ENCODE measurements around the gene MCM9. TPM values are rescaled to one million over a fixed set of nuclear protein-coding genes. Genes with fewer than 3 reads are reported as not detected.

MCM9 gene
- total RNA-seq (2021): 18.6 and 19.8 TPM in 2 replicates
- long read RNA-seq, full-length matches to known transcripts: 5 of 46 reads
- long read RNA-seq, partial matches to known transcripts: 17 of 46 reads
- long read RNA-seq, other reads (novel, unspliced or antisense): 24 of 46 reads

DNA sequence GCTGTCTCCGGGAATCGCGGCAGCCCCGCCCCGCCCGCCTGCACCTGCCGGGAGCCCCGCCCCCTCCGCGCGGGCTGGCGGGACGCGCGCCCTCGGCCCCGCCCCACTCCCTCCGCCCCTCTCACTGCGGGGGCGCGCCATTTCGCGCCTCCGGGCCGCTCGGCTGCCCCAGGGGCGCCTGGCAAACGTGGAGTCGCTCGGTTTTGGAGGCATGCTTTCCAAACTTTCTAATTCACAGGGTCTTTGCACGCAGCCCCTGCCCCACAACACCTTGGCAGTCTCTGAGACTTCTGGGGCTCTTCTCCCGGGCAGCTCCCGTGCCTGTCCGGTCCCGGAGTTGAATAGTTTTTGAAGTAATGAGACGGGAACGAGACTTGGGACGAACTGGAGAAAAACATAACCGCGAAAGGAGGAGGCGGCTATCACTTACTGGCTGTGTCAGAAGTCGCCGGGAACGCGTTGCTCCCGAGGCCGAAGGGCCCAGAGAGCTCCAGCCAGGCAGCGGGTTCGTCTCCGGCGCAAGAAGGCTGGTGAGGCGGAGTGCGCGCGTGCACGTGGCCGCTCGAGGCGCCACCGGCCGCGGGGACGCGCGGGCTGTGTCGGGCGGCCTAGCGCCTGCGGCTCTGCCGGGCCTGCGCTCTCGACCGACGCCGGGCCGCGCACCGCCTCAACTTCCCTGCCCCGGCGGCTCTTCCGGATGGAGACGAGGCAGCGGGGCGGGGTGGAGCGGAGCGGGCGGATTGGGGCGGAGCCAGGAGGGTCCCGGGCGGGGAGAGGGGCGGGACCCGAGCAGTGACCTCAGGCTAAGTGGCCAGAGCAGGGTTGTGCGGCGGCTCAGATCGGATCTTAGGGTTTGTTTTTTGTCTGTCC, at the start of gene MCM9:
Gene MCM9 (minus strand): TSS at position 699 of the 870 bp plus-strand sequence. CDS start 3,436 bp downstream, outside the sequence.
- H2BK5ac ChIP-seq (ENCODE audit: insufficient read length, low read length): no peak within 1 kb of the TSS
- H2BK12ac ChIP-seq (ENCODE audit: insufficient read length, low read depth, low read length): no peak within 1 kb of the TSS
- Mint-ChIP-seq H3K4me1 (peaks cover 18 to 19% of the 10 kb centered on the region in 2 experiments), H3K27me3 (ENCODE audit: low read depth) (no peaks in the 10 kb centered on the region), H3K27ac (peak within 1 kb of the TSS; percentile 97 to 99 (median 98)), H3K9me3 (peaks cover 19 to 20% of the 10 kb centered on the region in 2 experiments), H3K4me3 (peak within 1 kb of the TSS; percentile 86 to 95), H3K36me3 (ENCODE audit: insufficient read depth in 1 of 3, low read depth in 3 of 3) (peaks cover 36 to 65% (median 38%) of the 10 kb centered on the region in 3 experiments)
- H3K18ac ChIP-seq (ENCODE audit: insufficient read length, low read depth, low read length): peak within 1 kb of the TSS; percentile 43
- H3K4me2 ChIP-seq (ENCODE audit: insufficient read depth, insufficient read length, low read length): peak within 1 kb of the TSS; percentile 87
- peak within 1 kb of the TSS; percentile 86 for H3K27ac ChIP-seq (ENCODE audit: insufficient read length, low read depth, low read length)
- H4K5ac ChIP-seq (ENCODE audit: insufficient read length, low read depth, low read length): no peak within 1 kb of the TSS
- TF ChIP-seq, protein P1, sequence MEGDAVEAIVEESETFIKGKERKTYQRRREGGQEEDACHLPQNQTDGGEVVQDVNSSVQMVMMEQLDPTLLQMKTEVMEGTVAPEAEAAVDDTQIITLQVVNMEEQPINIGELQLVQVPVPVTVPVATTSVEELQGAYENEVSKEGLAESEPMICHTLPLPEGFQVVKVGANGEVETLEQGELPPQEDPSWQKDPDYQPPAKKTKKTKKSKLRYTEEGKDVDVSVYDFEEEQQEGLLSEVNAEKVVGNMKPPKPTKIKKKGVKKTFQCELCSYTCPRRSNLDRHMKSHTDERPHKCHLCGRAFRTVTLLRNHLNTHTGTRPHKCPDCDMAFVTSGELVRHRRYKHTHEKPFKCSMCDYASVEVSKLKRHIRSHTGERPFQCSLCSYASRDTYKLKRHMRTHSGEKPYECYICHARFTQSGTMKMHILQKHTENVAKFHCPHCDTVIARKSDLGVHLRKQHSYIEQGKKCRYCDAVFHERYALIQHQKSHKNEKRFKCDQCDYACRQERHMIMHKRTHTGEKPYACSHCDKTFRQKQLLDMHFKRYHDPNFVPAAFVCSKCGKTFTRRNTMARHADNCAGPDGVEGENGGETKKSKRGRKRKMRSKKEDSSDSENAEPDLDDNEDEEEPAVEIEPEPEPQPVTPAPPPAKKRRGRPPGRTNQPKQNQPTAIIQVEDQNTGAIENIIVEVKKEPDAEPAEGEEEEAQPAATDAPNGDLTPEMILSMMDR (conservative IDR thresholded peaks at IDR 0.05): no peak
- H2BK120ac ChIP-seq (ENCODE audit: low read depth, low read length, poor library complexity, severe bottlenecking): no peak within 1 kb of the TSS
- H4K20me1 ChIP-seq (ENCODE audit: control insufficient read depth, insufficient read depth, insufficient read length): no peaks in the 10 kb centered on the region
- no peak within 1 kb of the TSS for H3K23ac ChIP-seq (ENCODE audit: insufficient read length, low read depth, low read length)
- no peak within 1 kb of the TSS for H3T11ph ChIP-seq (ENCODE audit: low read length)
- H3K23me2 ChIP-seq (ENCODE audit: insufficient read length, low read depth, low read length, poor library complexity, severe bottlenecking): peaks cover 4% of the 10 kb centered on the region
- no peaks in the 10 kb centered on the region for H3K27me3 ChIP-seq (ENCODE audit: insufficient read depth, low read length)
- DNase-seq: peak; percentile 95
- peak within 1 kb of the TSS; percentile 2 for H2AFZ ChIP-seq (ENCODE audit: low read length)
- H3K4me1 ChIP-seq (ENCODE audit: insufficient read depth, low read length): no peaks in the 10 kb centered on the region
- H3K14ac ChIP-seq (ENCODE audit: insufficient read depth, low read length): peak within 1 kb of the TSS; percentile 84
- H4K8ac ChIP-seq (replicated peaks; ENCODE audit: insufficient read length, low read depth, low read length): no peak within 1 kb of the TSS
- no peak within 1 kb of the TSS for H3K56ac ChIP-seq (ENCODE audit: insufficient read length, low read depth, low read length)
- H2BK20ac ChIP-seq (ENCODE audit: low read depth, low read length, poor library complexity, severe bottlenecking): no peak within 1 kb of the TSS
- H4K91ac ChIP-seq (ENCODE audit: insufficient read length, low read depth, low read length): no peak within 1 kb of the TSS
- no CpG with 5 or more reads among the region's 95 CpGs for WGBS (ENCODE audit: extremely low coverage, insufficient read length, low lambda C conversion rate)
- H3K9ac ChIP-seq (ENCODE audit: extremely low read depth, insufficient read length, low read length): peak within 1 kb of the TSS; percentile 84
- no peaks in the 10 kb centered on the region for H3K79me1 ChIP-seq (ENCODE audit: insufficient read depth, low read depth, low read length, poor library complexity, severe bottlenecking)
- no peak within 1 kb of the TSS; the same call in 1 of the 2 replicates for H3K4ac ChIP-seq (ENCODE audit: low read depth, low read length)
- no peak within 1 kb of the TSS for H2BK15ac ChIP-seq (ENCODE audit: low read depth, low read length)
- no peak within 1 kb of the TSS for H2AK5ac ChIP-seq (ENCODE audit: insufficient read length, low read length)
- H3K79me2 ChIP-seq (ENCODE audit: insufficient read depth, low read length): no peaks in the 10 kb centered on the region; the same call in 1 of the 2 replicates
- H3K9me3 ChIP-seq (ENCODE audit: control insufficient read depth, low read depth, low read length): no peaks in the 10 kb centered on the region

Measured in H9 (cell line).